Endothelial cell of umbilical vein (primary cell): Measurements from ENCODE around the gene CTNND2. TPM values are rescaled to one million over a fixed set of nuclear protein-coding genes. Genes with fewer than 3 reads are reported as not detected.

Experiments used
- BruUV-seq: library from RNA; stranded (reverse); fragments of 400-500 nt; replicated peaks from 2 replicates; lab custom pipeline; 2021; lab: Mats Ljungman, UMichigan
- CTCF ChIA-PET: fragments of 300-600, 350-600 bp; sonication (Branson Sonifier 250); formaldehyde crosslinking; loops from one replicate; lab custom pipeline; 2021; ENCODE audit warnings: antibody characterized with exemption, inconsistent platforms; lab: Charles Lee
- POLR2A ChIA-PET: fragments of 300-600, 350-600 bp; sonication (Branson Sonifier 250); formaldehyde crosslinking; loops from one replicate; lab custom pipeline; 2021; ENCODE audit warnings: antibody characterized with exemption, inconsistent platforms; lab: Charles Lee
- DNase-seq: peaks from one replicate; pipeline ENCODE4 v3.0.0-alpha.2; 2011; ENCODE audit warnings: low read depth, low spot score
- FAIRE-seq: peaks from 2 replicates; lab custom pipeline; 2011; peaks lifted over from hg19 to GRCh38; lab: Jason Lieb, UNC
- H2AFZ ChIP-seq: 2 replicates; pipeline ENCODE4 v1.6.0; 2012; ENCODE audit warnings: low read depth, low read length, control low read depth, inconsistent platforms
- H3K27ac ChIP-seq: 2 replicates; pipeline ENCODE4 v1.5.1; 2011; ENCODE audit warnings: low read depth, mild to moderate bottlenecking, control low read depth, low read length, moderate library complexity; ENCODE audit not compliant: insufficient read depth
- H3K27me3 ChIP-seq, 2 experiments: 2 replicates each; pipeline versions ENCODE4 v1.6.0 to v1.6.1; 2011; ENCODE audit warnings: low read length in 2 of 2, mixed read lengths in 1 of 2; ENCODE audit not compliant: control insufficient read depth in 2 of 2, insufficient read depth in 2 of 2
- H3K36me3 ChIP-seq, 2 experiments: 2 replicates in 1 of 2; 3 replicates in 1 of 2; pipeline ENCODE4 v1.5.1; 2011; ENCODE audit warnings: low read length in 2 of 2, mild to moderate bottlenecking in 1 of 2, moderate library complexity in 1 of 2; ENCODE audit not compliant: control insufficient read depth in 2 of 2, insufficient read depth in 2 of 2; ENCODE audit errors: extremely low read depth in 1 of 2
- H3K4me1 ChIP-seq: 3 replicates; pipeline ENCODE4 v1.5.1; 2011; ENCODE audit warnings: mild to moderate bottlenecking, low read length; ENCODE audit not compliant: control insufficient read depth, insufficient read depth; ENCODE audit errors: extremely low read depth
- H3K4me2 ChIP-seq: 2 replicates; pipeline ENCODE4 v1.6.1; 2011; ENCODE audit warnings: low read length, control low read depth, mixed read lengths; ENCODE audit not compliant: insufficient read depth
- H3K4me3 ChIP-seq, 3 experiments: fragments of 200-600 bp in 1 of 3; sonication (generic), shearing (Covaris generic) in 1 of 3; replicated peaks in 1 of 3; 2 replicates each; pipeline ENCODE4 v1.5.1; 2011 to 2016; ENCODE audit warnings: control low read depth in 3 of 3, low read length in 3 of 3, mild to moderate bottlenecking in 2 of 3, inconsistent platforms in 1 of 3, low read depth in 1 of 3, moderate library complexity in 1 of 3; ENCODE audit not compliant: insufficient read depth in 1 of 3
- H3K79me2 ChIP-seq: 2 replicates; pipeline ENCODE4 v1.6.0; 2012; ENCODE audit warnings: low read length, inconsistent platforms; ENCODE audit not compliant: control insufficient read depth, insufficient read depth
- H3K9ac ChIP-seq: replicated peaks from 2 replicates; pipeline ENCODE3; 2011; ENCODE audit warnings: low read length, control low read depth; ENCODE audit not compliant: insufficient read depth; ENCODE audit errors: extremely low read depth
- H3K9me1 ChIP-seq: replicated peaks from 3 replicates; pipeline ENCODE4 v1.6.0; 2011; ENCODE audit warnings: mild to moderate bottlenecking, low read length; ENCODE audit not compliant: control insufficient read depth, insufficient read depth; ENCODE audit errors: extremely low read depth
- H3K9me3 ChIP-seq: replicated peaks from 2 replicates; pipeline ENCODE4 v1.5.1; 2012; ENCODE audit warnings: low read length, inconsistent platforms; ENCODE audit not compliant: control insufficient read depth, insufficient read depth
- H4K20me1 ChIP-seq: replicated peaks from 2 replicates; pipeline ENCODE3; 2011; ENCODE audit warnings: mild to moderate bottlenecking, low read length; ENCODE audit not compliant: control insufficient read depth, insufficient read depth; ENCODE audit errors: extremely low read depth
- EZH2 ChIP-seq: IDR thresholded peaks from 2 replicates; pipeline ENCODE4 v1.6.1; 2012; ENCODE audit warnings: borderline replicate concordance, low read depth, mild to moderate bottlenecking, moderate library complexity, low read length, inconsistent platforms; ENCODE audit not compliant: severe bottlenecking
- FOS ChIP-seq: IDR thresholded peaks from 2 replicates; pipeline ENCODE4 v1.6.1; 2011; ENCODE audit warnings: mild to moderate bottlenecking, low read length, moderate library complexity, borderline replicate concordance; ENCODE audit not compliant: insufficient read depth
- GATA2 ChIP-seq: IDR thresholded peaks from 2 replicates; pipeline ENCODE4 v1.7.0; 2011; ENCODE audit warnings: low read depth, mild to moderate bottlenecking, moderate library complexity, mixed read lengths, low read length; ENCODE audit not compliant: insufficient read length, insufficient read depth
- JUN ChIP-seq: IDR thresholded peaks from 2 replicates; pipeline ENCODE4 v1.6.1; 2011; ENCODE audit warnings: borderline replicate concordance, low read depth; ENCODE audit not compliant: insufficient read length, insufficient read depth
- MAX ChIP-seq: IDR thresholded peaks from 2 replicates; pipeline ENCODE4 v1.6.1; 2011; ENCODE audit not compliant: insufficient read depth, insufficient read length
- MYC ChIP-seq: IDR thresholded peaks from one replicate; pipeline ENCODE4 v1.6.1; 2011; ENCODE audit warnings: mild to moderate bottlenecking, low read depth, low read length
- POLR2A ChIP-seq: IDR thresholded peaks from 2 replicates; pipeline ENCODE4 v1.6.1; 2012; ENCODE audit warnings: low read depth, mild to moderate bottlenecking, control low read depth, low read length
- POLR2AphosphoS5 ChIP-seq: IDR thresholded peaks from 2 replicates; pipeline ENCODE4 v1.6.1; 2012; ENCODE audit warnings: low read depth, mild to moderate bottlenecking, control low read depth, low read length, moderate library complexity; ENCODE audit not compliant: insufficient read depth
- dilution Hi-C: fragments of 300-500 bp; cut with MboI; formaldehyde crosslinking; loops from one replicate; pipeline ENCODE4 v1.15.0; 2019; ENCODE audit warnings: low sequenced_read_pairs; ENCODE audit not compliant: extremely low pct_ligation_motif_present
- intact Hi-C: fragments of 100-400 bp; cut with micrococcal nuclease; formaldehyde crosslinking; loops from one replicate; pipeline ENCODE4 v1.10.0; 2022
- polyA plus RNA-seq, 4 experiments: library from polyadenylated mRNA; depleted of rRNA in 3 of 4; stranded (reverse) in 3 of 4; unstranded in 1 of 4; fragments of >200 nt; gene quantifications; 2 replicates each; pipeline versions ENCODE4 v1.2.1 to v1.2.3, GENCODE V29; 2011 to 2012; ENCODE audit warnings: missing spikeins in 1 of 4
- total RNA-seq: library from RNA; stranded (reverse); gene quantifications from 2 replicates; pipeline ENCODE4 v1.2.3, GENCODE V29; 2021
- TF ChIP-seq, protein P1 (sequence below), 2 donors: IDR thresholded peaks; 1 replicate in 1 of 2; 2 replicates in 1 of 2; pipeline ENCODE4 v1.5.1; 2011; ENCODE audit warnings: low read length in 2 of 2, mild to moderate bottlenecking in 2 of 2, moderate library complexity in 2 of 2, control low read depth in 1 of 2, inconsistent platforms in 1 of 2, low read depth in 1 of 2; ENCODE audit not compliant: insufficient read depth in 1 of 2; ENCODE audit errors: extremely low read depth in 1 of 2

Gene CTNND2
- total and polyA plus RNA-seq, 2 donors (not counting 3 experiments of a cell fraction or from before 2014, with no cell fraction given) = not detected

- H3K27me3 ChIP-seq = no peaks in the 10 kb centered on the region
- dilution Hi-C loops (no loop called here), intact Hi-C loops (no loop called here)
- H3K4me2 ChIP-seq = no peak overlapping the region
- H3K79me2 ChIP-seq = no peaks in the 10 kb centered on the region
- no TSS peak for BruUV-seq
- CTCF ChIA-PET = no interaction called here
- H3K4me1 ChIP-seq = no peaks in the 10 kb centered on the region
- DNase-seq (no peak), FAIRE-seq (no peak)
- no peak for TF ChIP-seq JUN
- TF ChIP-seq MAX = no peak
- TF ChIP-seq, protein P1, sequence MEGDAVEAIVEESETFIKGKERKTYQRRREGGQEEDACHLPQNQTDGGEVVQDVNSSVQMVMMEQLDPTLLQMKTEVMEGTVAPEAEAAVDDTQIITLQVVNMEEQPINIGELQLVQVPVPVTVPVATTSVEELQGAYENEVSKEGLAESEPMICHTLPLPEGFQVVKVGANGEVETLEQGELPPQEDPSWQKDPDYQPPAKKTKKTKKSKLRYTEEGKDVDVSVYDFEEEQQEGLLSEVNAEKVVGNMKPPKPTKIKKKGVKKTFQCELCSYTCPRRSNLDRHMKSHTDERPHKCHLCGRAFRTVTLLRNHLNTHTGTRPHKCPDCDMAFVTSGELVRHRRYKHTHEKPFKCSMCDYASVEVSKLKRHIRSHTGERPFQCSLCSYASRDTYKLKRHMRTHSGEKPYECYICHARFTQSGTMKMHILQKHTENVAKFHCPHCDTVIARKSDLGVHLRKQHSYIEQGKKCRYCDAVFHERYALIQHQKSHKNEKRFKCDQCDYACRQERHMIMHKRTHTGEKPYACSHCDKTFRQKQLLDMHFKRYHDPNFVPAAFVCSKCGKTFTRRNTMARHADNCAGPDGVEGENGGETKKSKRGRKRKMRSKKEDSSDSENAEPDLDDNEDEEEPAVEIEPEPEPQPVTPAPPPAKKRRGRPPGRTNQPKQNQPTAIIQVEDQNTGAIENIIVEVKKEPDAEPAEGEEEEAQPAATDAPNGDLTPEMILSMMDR (IDR thresholded peaks at IDR 0.05; ENCODE audit: extremely low read depth in 1 of 2, insufficient read depth in 1 of 2, low read depth in 1 of 2, low read length in 2 of 2) = no peak
- no peak for TF ChIP-seq GATA2
- TF ChIP-seq POLR2AphosphoS5 = no peak
- no peak for TF ChIP-seq FOS
- no peak for TF ChIP-seq POLR2A
- no peak for TF ChIP-seq MYC
- TF ChIP-seq EZH2 = no peak
- no peak overlapping the region for H3K4me3 ChIP-seq
- H2AFZ ChIP-seq = no peak overlapping the region
- POLR2A ChIA-PET = no interaction called here
- no peak overlapping the region for H3K27ac ChIP-seq
- H3K9me3 ChIP-seq = no peaks in the 10 kb centered on the region
- H3K9ac ChIP-seq = no peak overlapping the region
- no peaks in the 10 kb centered on the region for H4K20me1 ChIP-seq
- no peaks in the 10 kb centered on the region for H3K36me3 ChIP-seq
- no peaks in the 10 kb centered on the region for H3K9me1 ChIP-seq
Observed at GRCh38 chr5:11224436-11225187, 679.6 kb downstream of the CTNND2 start.
